IPS-18a (cell line): ENCODE data around the gene NAV2.

Source experiments
- H3K27ac ChIP-seq: one replicate; pipeline ENCODE4 v1.5.1; 2013; ENCODE audit warnings: low read length
- H3K27me3 ChIP-seq: one replicate; pipeline ENCODE4 v1.6.1; 2013; ENCODE audit warnings: mild to moderate bottlenecking, low read length; ENCODE audit not compliant: control insufficient read depth, insufficient read depth
- H3K36me3 ChIP-seq: one replicate; pipeline ENCODE4 v1.6.1; 2013; ENCODE audit warnings: low read depth, low read length; ENCODE audit not compliant: control insufficient read depth
- H3K4me1 ChIP-seq: one replicate; pipeline ENCODE4 v1.6.1; 2013; ENCODE audit warnings: low read depth, low read length; ENCODE audit not compliant: control insufficient read depth
- H3K4me3 ChIP-seq: one replicate; pipeline ENCODE4 v1.5.1; 2013; ENCODE audit warnings: low read length
- H3K9ac ChIP-seq: one replicate; pipeline ENCODE4 v1.6.1; 2013; ENCODE audit warnings: mild to moderate bottlenecking, low read length, moderate library complexity
- H3K9me3 ChIP-seq: one replicate; pipeline ENCODE4 v1.6.1; 2013; ENCODE audit warnings: low read depth, low read length; ENCODE audit not compliant: control insufficient read depth

The NAV2 gene

GRCh38 chr11:20110908-20111669, 398.5 kb downstream of the NAV2 start:
- Histone ChIP-seq H3K27ac (no peak overlapping the region), H3K4me3 (no peak overlapping the region), H3K9me3 (no peaks in the 10 kb centered on the region), H3K9ac (no peak overlapping the region), H3K36me3 (peaks cover 67% of the 10 kb centered on the region), H3K27me3 (no peaks in the 10 kb centered on the region), H3K4me1 (no peaks in the 10 kb centered on the region)

DNA sequence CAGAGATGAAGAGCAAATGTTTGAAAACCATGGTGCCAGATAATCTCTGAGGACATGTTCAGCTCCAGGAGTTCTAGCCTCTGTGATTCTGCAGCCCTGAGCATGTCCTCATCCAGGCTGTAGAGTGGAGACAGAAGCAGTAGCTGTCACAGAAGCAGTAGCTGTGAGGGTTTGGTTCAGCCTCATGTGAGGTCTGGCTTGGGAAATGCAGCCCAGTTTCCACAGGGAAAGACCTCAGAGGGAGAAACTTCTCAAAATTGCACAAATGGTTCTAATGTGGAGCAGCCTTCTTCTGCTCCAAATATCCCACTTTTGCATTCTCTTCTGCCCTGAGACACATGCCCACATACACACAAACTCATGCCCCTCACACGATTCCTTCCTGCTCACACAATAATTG, 399.2 kb downstream of the NAV2 start:
- peaks cover 75% of the 10 kb centered on the region for H3K36me3 ChIP-seq
- no peaks in the 10 kb centered on the region for H3K27me3 ChIP-seq
- no peak overlapping the region for H3K27ac ChIP-seq
- no peaks in the 10 kb centered on the region for H3K4me1 ChIP-seq
- H3K9me3 ChIP-seq: no peaks in the 10 kb centered on the region
- H3K4me3 ChIP-seq: no peak overlapping the region
- H3K9ac ChIP-seq: no peak overlapping the region

DNA sequence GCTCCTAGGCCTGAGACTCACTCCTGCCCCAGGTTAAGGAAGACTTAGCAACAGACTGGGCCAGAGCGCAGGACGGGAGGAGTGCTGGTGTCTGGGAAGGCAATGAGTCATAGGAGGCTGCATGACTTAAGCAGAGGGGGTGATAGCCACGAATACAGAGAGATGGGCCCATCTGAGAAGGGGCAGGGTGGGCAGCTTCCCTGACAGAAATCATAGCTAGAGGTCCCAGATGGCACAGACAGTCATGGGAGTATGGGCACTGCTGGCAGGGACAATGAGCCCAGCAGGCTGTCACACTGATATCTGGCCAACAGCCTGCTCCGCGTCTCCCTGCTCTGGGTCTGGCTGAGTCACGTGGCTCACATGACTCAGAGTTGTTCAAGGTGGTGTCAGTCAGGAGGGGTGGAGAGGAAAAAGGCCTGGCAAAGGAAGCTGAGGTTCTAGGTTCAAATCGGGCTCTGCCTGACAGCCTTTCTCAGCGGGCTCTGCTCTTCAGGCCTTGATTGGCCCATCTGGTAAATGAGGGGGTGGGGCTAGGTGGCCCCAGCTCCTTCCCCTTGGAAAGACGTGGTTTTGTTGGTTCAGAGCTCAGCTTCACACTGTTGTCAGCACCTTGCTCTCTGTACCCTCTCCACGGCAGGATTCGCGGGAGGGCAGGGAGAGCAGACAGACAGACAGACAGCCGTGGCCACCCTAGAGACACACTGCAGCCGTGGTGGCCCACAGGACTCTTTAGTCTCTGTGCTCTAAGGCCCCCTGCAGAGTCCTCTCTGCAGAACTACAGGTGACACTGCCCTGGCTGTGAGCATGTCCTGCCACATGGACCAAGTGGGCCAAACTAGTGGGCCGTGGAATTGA, 399.9 kb downstream of the NAV2 start:
- Histone ChIP-seq H3K9me3 (no peaks in the 10 kb centered on the region), H3K27me3 (no peaks in the 10 kb centered on the region), H3K4me3 (no peak overlapping the region), H3K4me1 (no peaks in the 10 kb centered on the region), H3K9ac (no peak overlapping the region), H3K27ac (no peak overlapping the region), H3K36me3 (peaks cover 78% of the 10 kb centered on the region)

DNA sequence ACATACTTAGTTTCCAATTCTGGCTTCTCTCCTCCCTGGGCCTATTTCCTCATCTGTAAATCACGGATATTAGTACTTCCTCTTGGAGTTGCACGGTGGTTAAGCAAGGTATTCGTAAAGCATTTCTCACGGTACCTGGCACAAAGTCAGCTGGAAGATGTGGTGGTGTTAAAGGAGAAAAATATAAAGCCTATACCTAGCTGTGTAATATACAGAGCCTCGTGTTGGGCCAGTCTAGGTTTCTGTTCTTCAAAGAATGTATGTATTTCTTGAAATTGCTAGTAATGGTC, 400.5 kb downstream of the NAV2 start:
- peaks cover 78% of the 10 kb centered on the region for H3K36me3 ChIP-seq
- H3K9me3 ChIP-seq: no peaks in the 10 kb centered on the region
- H3K4me1 ChIP-seq: no peaks in the 10 kb centered on the region
- no peak overlapping the region for H3K9ac ChIP-seq
- no peaks in the 10 kb centered on the region for H3K27me3 ChIP-seq
- no peak overlapping the region for H3K27ac ChIP-seq
- no peak overlapping the region for H3K4me3 ChIP-seq

- Histone ChIP-seq H3K4me1 (no peaks in the 10 kb centered on the region), H3K9me3 (no peaks in the 10 kb centered on the region), H3K27ac (no peak overlapping the region), H3K4me3 (no peak overlapping the region), H3K9ac (no peak overlapping the region), H3K36me3 (peaks cover 79% of the 10 kb centered on the region), H3K27me3 (no peaks in the 10 kb centered on the region)
Observed at GRCh38 chr11:20114588-20114987, 402.0 kb downstream of the NAV2 start.

DNA sequence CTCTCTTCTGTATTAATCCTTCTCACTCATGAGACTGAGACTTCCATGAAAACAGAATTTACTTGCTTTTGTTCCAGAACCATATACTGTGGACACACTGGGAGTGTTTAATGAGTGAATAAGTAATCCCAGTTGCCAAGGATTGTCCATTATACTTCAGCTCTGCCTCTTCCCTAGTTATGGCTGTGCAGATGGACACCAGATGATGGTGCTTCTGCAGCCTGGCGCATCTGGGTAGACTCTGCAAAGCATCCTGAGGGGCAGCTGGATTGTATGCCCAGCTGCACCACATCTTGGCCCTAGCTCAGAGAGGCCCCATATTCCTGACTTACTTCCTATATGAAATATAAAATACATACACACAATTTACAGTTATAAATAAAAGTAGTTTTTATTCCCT, 404.2 kb downstream of the NAV2 start:
- Histone ChIP-seq H3K27me3 (no peaks in the 10 kb centered on the region), H3K9me3 (no peaks in the 10 kb centered on the region), H3K4me3 (no peak overlapping the region), H3K9ac (no peak overlapping the region), H3K36me3 (peaks cover 77% of the 10 kb centered on the region), H3K27ac (no peak overlapping the region), H3K4me1 (no peaks in the 10 kb centered on the region)

DNA sequence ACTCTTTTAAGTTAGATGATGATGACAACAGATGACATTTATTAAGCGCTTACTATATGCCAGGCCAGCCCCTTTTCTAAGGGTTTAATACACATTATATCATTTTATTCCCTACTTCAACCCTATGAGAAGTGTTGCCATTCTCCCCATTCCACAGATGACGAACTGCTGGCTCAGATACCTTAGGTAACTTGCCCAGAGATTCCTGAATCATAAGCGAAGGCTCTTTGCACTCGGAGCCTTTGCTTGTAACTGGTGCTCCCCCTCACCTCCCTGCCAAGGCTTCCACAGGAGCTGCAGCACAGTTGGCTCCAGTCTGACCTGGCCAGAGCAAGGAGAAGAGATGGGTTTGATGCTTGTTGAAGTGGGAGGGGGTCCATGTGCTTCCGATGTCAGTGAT, 404.7 kb downstream of the NAV2 start:
- no peaks in the 10 kb centered on the region for H3K4me1 ChIP-seq
- no peak overlapping the region for H3K9ac ChIP-seq
- H3K4me3 ChIP-seq: no peak overlapping the region
- H3K9me3 ChIP-seq: no peaks in the 10 kb centered on the region
- H3K36me3 ChIP-seq: peaks cover 73% of the 10 kb centered on the region
- H3K27ac ChIP-seq: no peak overlapping the region
- no peaks in the 10 kb centered on the region for H3K27me3 ChIP-seq

GRCh38 chr11:20118209-20118608, 405.6 kb downstream of the NAV2 start:
- no peaks in the 10 kb centered on the region for H3K27me3 ChIP-seq
- no peaks in the 10 kb centered on the region for H3K9me3 ChIP-seq
- no peak overlapping the region for H3K27ac ChIP-seq
- H3K4me1 ChIP-seq: no peaks in the 10 kb centered on the region
- H3K9ac ChIP-seq: no peak overlapping the region
- no peak overlapping the region for H3K4me3 ChIP-seq
- peaks cover 65% of the 10 kb centered on the region for H3K36me3 ChIP-seq

DNA sequence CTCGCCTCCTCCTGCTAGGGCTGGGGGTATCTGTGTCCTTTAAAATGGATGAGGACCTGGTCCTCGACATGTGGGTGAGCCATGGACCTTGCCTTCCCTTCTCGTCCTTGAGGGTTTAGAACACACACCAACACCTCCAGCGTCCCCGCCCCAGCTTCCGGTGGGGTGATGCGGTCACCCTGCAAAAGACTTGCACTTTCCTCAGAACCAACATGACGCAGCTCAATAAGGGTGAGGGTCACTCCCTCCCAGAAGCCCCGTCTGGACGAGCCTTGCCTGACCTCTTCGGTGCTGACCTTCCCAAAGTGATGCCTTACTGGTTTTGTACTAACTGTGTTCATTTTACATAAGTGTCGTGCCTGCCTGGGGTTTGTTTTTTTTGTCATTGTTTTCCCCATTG, 406.7 kb downstream of the NAV2 start:
- Histone ChIP-seq H3K27me3 (no peaks in the 10 kb centered on the region), H3K9ac (no peak overlapping the region), H3K36me3 (peaks cover 54% of the 10 kb centered on the region), H3K4me3 (no peak overlapping the region), H3K4me1 (no peaks in the 10 kb centered on the region), H3K9me3 (no peaks in the 10 kb centered on the region), H3K27ac (no peak overlapping the region)

DNA sequence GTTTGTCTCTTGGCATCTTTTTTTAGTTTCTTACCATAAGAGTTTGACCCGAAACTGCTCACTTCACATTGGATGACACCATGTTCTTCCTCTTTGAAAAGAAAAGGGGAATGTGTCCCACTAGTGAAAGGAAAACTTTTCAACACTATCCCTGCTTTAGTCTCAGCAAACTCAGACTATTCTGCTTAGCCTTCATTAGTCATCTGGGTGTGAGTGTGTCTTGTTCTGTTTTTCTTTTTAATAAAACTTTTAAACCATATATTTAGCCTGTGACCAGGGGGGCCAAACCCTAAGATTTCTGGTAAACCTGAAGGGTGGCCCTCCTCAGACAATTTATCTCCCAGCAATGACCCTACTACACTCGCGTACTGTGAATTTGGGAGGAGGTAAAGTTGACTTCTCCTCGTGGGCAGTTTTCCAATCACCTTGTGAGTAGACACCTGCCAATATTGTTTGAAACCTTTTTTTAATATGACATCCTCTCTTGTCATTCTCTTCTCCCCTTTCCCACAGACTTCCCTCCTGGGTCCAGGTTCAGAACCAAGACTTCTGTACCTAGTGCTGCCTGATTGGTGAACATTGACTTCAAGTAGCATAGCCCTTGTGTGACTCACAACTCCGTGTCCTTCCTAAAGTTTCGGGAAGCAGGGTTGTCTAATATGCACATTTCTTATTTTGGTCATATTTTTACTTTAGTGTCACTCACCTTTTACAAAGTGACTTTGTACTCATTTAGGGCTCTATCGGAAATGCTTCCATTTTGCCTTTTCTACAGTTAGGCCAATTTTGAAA, 407.7 kb downstream of the NAV2 start:
- Histone ChIP-seq H3K36me3 (peaks cover 45% of the 10 kb centered on the region), H3K27me3 (no peaks in the 10 kb centered on the region), H3K27ac (no peak overlapping the region), H3K4me3 (no peak overlapping the region), H3K9me3 (no peaks in the 10 kb centered on the region), H3K4me1 (no peaks in the 10 kb centered on the region), H3K9ac (no peak overlapping the region)

- H3K9me3 ChIP-seq: no peaks in the 10 kb centered on the region
- H3K36me3 ChIP-seq: peaks cover 31% of the 10 kb centered on the region
- H3K27me3 ChIP-seq: no peaks in the 10 kb centered on the region
- no peak overlapping the region for H3K27ac ChIP-seq
- no peaks in the 10 kb centered on the region for H3K4me1 ChIP-seq
- no peak overlapping the region for H3K9ac ChIP-seq
- no peak overlapping the region for H3K4me3 ChIP-seq
Observed at GRCh38 chr11:20122131-20122530, 409.5 kb downstream of the NAV2 start.
